HCT116 (cell line): ENCODE measurements around the gene COL20A1. TPM values are rescaled to one million over a fixed set of nuclear protein-coding genes. Genes with fewer than 3 reads are reported as not detected.

ENCODE experiments used
- ATAC-seq: fragments of 200-7000 bp; cut with Tn5 transposase; 2 replicates; pipeline ENCODE4 v1.9.1; 2020; ENCODE audit warnings: mild to moderate bottlenecking, moderate library complexity
- BruUV-seq: library from RNA; stranded (reverse); fragments of 400-500 nt; replicated peaks from 2 replicates; lab custom pipeline; 2021; lab: Mats Ljungman, UMichigan
- CTCF ChIA-PET: fragments of 300-600 bp; sonication (Branson Sonifier 250); formaldehyde crosslinking; loops from one replicate; lab custom pipeline; 2021; ENCODE audit warnings: antibody characterized with exemption; lab: Charles Lee
- POLR2A ChIA-PET: fragments of 300-600, 350-600 bp; sonication (Branson Sonifier 250); formaldehyde crosslinking; loops from one replicate; lab custom pipeline; 2021; ENCODE audit warnings: antibody characterized with exemption; lab: Charles Lee
- RAD21 ChIA-PET, 2 experiments: fragments of 300-600 bp; sonication (Branson Sonifier 250); formaldehyde crosslinking; loops; one replicate each; lab custom pipeline; 2023; ENCODE audit warnings: low total read pairs in 2 of 2; ENCODE audit not compliant: uncharacterized antibody in 2 of 2, unreplicated experiment in 2 of 2, low non-redundant PET in 1 of 2; lab: Charles Lee
- DNase-seq: peaks from one replicate; pipeline ENCODE4 v3.0.0-alpha.2; 2010; ENCODE audit warnings: low read depth, low spot score
- H2AFZ ChIP-seq: fragments of 200-600 bp; shearing (Covaris generic), sonication (generic); 2 replicates; pipeline ENCODE4 v1.6.1; 2017; ENCODE audit warnings: low read depth, mixed run types, mixed read lengths, antibody characterized with exemption, low read length; ENCODE audit not compliant: poor library complexity, severe bottlenecking
- H3K27ac ChIP-seq: 2 replicates; pipeline ENCODE4 v1.5.1; 2012; ENCODE audit warnings: low read depth, low read length
- H3K27me3 ChIP-seq: fragments of 200-600 bp; sonication (generic); 2 replicates; pipeline ENCODE4 v1.6.1; 2016; ENCODE audit warnings: mixed run types, low read length, mixed read lengths; ENCODE audit not compliant: insufficient read depth
- H3K36me3 ChIP-seq, 2 experiments: fragments of 200-500 bp in 1 of 2; fragments of 200-600 bp in 1 of 2; sonication (Bioruptor generic) in 1 of 2; sonication (generic) in 1 of 2; 2 replicates each; pipeline versions ENCODE4 v1.5.1 to v1.6.1; 2014 to 2016; ENCODE audit warnings: low read length in 2 of 2, inconsistent platforms in 1 of 2, mixed read lengths in 1 of 2, mixed run types in 1 of 2; ENCODE audit not compliant: insufficient read depth in 2 of 2, control insufficient read depth in 1 of 2
- H3K4me1 ChIP-seq, 2 experiments: fragments of 200-600 bp in 1 of 2; sonication (generic) in 1 of 2; 2 replicates each; pipeline versions ENCODE4 v1.5.1 to v1.6.1; 2012 to 2017; ENCODE audit warnings: low read length in 2 of 2, inconsistent platforms in 1 of 2, mild to moderate bottlenecking in 1 of 2, mixed read lengths in 1 of 2, mixed run types in 1 of 2, moderate library complexity in 1 of 2; ENCODE audit not compliant: insufficient read depth in 2 of 2, control insufficient read depth in 1 of 2
- H3K4me2 ChIP-seq: fragments of 200-600 bp; sonication (generic); 2 replicates; pipeline ENCODE4 v1.6.1; 2017; ENCODE audit warnings: mixed run types, low read length, mixed read lengths
- H3K4me3 ChIP-seq, 2 experiments: fragments of 200-600 bp in 1 of 2; sonication (generic) in 1 of 2; replicated peaks in 1 of 2; 2 replicates each; pipeline ENCODE4 v1.5.1; 2011 to 2016; ENCODE audit warnings: low read length in 2 of 2, control low read depth in 1 of 2, low read depth in 1 of 2, mild to moderate bottlenecking in 1 of 2, mixed read lengths in 1 of 2, mixed run types in 1 of 2
- H3K79me2 ChIP-seq: fragments of 200-600 bp; sonication (generic); 2 replicates; pipeline ENCODE4 v1.6.1; 2017; ENCODE audit warnings: mild to moderate bottlenecking, mixed run types, low read length, moderate library complexity, mixed read lengths; ENCODE audit not compliant: insufficient read depth
- H3K9ac ChIP-seq: fragments of 200-600 bp; sonication (generic); 2 replicates; pipeline ENCODE4 v1.6.1; 2016; ENCODE audit warnings: low read length, mixed read lengths
- H3K9me2 ChIP-seq: fragments of 200-600 bp; sonication (generic), shearing (Covaris generic); 2 replicates; pipeline ENCODE4 v1.6.1; 2017; ENCODE audit warnings: mixed run types, mild to moderate bottlenecking, moderate library complexity; ENCODE audit not compliant: insufficient read depth
- H3K9me3 ChIP-seq, 2 experiments: fragments of 200-500 bp in 1 of 2; fragments of 200-600 bp in 1 of 2; sonication (Bioruptor generic) in 1 of 2; sonication (generic) in 1 of 2; 2 replicates each; pipeline ENCODE4 v1.6.1; 2014 to 2017; ENCODE audit warnings: low read length in 2 of 2, mixed read lengths in 2 of 2, inconsistent platforms in 1 of 2, low read depth in 1 of 2, mild to moderate bottlenecking in 1 of 2, mixed run types in 1 of 2, moderate library complexity in 1 of 2; ENCODE audit not compliant: control insufficient read depth in 1 of 2, insufficient read depth in 1 of 2
- H4K20me1 ChIP-seq: fragments of 200-600 bp; sonication (generic), shearing (Covaris generic); 2 replicates; pipeline ENCODE4 v1.6.1; 2017; ENCODE audit warnings: mixed run types, mild to moderate bottlenecking, moderate library complexity; ENCODE audit not compliant: insufficient read depth
- ATF3 ChIP-seq: IDR thresholded peaks from 2 replicates; pipeline ENCODE4 v1.6.1; 2012
- CEBPB ChIP-seq: IDR thresholded peaks from 2 replicates; pipeline ENCODE4 v1.6.1; 2012; ENCODE audit warnings: low read depth
- EGR1 ChIP-seq: IDR thresholded peaks from 2 replicates; pipeline ENCODE4 v1.6.1; 2012; ENCODE audit warnings: low read depth
- ELF1 ChIP-seq: IDR thresholded peaks from 2 replicates; pipeline ENCODE4 v1.6.1; 2012; ENCODE audit warnings: low read depth, borderline replicate concordance
- EZH2 ChIP-seq: fragments of 200-600 bp; sonication (generic); IDR thresholded peaks from 2 replicates; pipeline ENCODE4 v1.6.1; 2017; ENCODE audit warnings: antibody characterized with exemption, mixed run types
- EZH2phosphoT487 ChIP-seq: fragments of 200-600 bp; IDR thresholded peaks from 2 replicates; pipeline ENCODE4 v1.6.1; 2018; ENCODE audit warnings: antibody characterized with exemption, borderline replicate concordance
- FOSL1 ChIP-seq: IDR thresholded peaks from 2 replicates; pipeline ENCODE4 v1.6.1; 2012; ENCODE audit warnings: low read depth
- JUND ChIP-seq: IDR thresholded peaks from 2 replicates; pipeline ENCODE4 v1.6.1; 2012
- MAX ChIP-seq: IDR thresholded peaks from 2 replicates; pipeline ENCODE4 v1.6.1; 2012
- POLR2A ChIP-seq: IDR thresholded peaks from 2 replicates; pipeline ENCODE4 v1.7.0; 2011; ENCODE audit warnings: borderline replicate concordance; ENCODE audit not compliant: insufficient read depth, insufficient read length; ENCODE audit errors: extremely low read depth
- RAD21 ChIP-seq: IDR thresholded peaks from 2 replicates; pipeline ENCODE4 v1.6.1; 2012; ENCODE audit warnings: low read depth, mild to moderate bottlenecking
- SP1 ChIP-seq: IDR thresholded peaks from 2 replicates; pipeline ENCODE4 v1.6.1; 2012; ENCODE audit warnings: low read depth
- SRF ChIP-seq: IDR thresholded peaks from 2 replicates; pipeline ENCODE4 v1.6.1; 2012; ENCODE audit warnings: low read depth
- TCF7L2 ChIP-seq: IDR thresholded peaks from 2 replicates; pipeline ENCODE4 v1.7.0; 2011; ENCODE audit warnings: borderline replicate concordance, inconsistent platforms; ENCODE audit not compliant: insufficient read depth, insufficient read length; ENCODE audit errors: extremely low read depth
- YY1 ChIP-seq: IDR thresholded peaks from 2 replicates; pipeline ENCODE4 v1.6.1; 2011; ENCODE audit warnings: low read length, low read depth, moderate library complexity, mild to moderate bottlenecking; ENCODE audit not compliant: insufficient replicate concordance; ENCODE audit errors: extremely low read depth
- intact Hi-C: fragments of 100-400 bp; cut with micrococcal nuclease; formaldehyde crosslinking; loops from 2 replicates; pipeline ENCODE4 v1.10.0; 2022
- total RNA-seq: library from RNA; stranded (reverse); gene quantifications from one replicate; pipeline ENCODE4 v1.2.1, GENCODE V29; 2021; ENCODE audit not compliant: unreplicated experiment
- TF ChIP-seq, protein P1 (sequence below): IDR thresholded peaks from 2 replicates; pipeline ENCODE4 v1.6.1; 2011; ENCODE audit warnings: mild to moderate bottlenecking, low read length, moderate library complexity; ENCODE audit not compliant: insufficient replicate concordance; ENCODE audit errors: extremely low read depth
- TF ChIP-seq, protein P2 (sequence below): IDR thresholded peaks from 2 replicates; pipeline ENCODE4 v1.6.1; 2012; ENCODE audit warnings: low read depth

Gene COL20A1
- total RNA-seq, 1 experiment from 2014 or later, result 0.34 TPM

- TF ChIP-seq FOSL1, result no peak
- no peak for TF ChIP-seq RAD21
- TF ChIP-seq YY1, result no peak
- no peak for TF ChIP-seq EGR1
These were observed 68.8 kb downstream of the COL20A1 start (continued) for GRCh38 chr20:63361519-63362435.

DNA sequence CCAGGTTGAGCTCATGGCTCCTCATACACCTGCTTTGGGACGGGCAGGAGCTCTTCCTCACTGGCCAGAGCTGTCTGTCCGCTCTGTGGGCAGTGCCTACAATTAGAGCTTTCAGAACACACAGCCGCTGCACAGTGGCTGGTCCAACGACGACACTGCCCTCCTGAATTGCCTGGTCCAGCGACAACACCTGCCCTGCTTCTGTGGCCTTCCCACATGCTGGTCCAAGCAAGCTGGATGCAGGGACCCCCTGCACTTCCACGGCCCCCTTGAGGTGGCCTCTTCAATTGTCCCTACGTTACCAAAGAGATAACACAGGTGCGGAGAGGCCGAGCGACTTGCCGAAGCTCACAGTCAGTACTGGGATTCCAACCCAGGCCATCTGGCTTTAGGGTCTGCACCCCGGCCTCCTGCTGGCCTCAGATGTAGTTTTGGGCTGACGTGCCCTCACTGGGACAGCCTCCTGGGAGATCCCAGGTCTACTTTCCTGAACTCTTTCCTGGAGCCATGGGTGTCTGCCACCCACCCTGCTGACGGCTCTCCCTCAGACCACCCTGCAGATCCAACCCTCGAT is 69.5 kb downstream of the COL20A1 start:
- BruUV-seq, result no TSS peak
- intact Hi-C loops, result no loop called here
- no peak overlapping the region for H2AFZ ChIP-seq
- ChIA-PET RAD21 (no interaction called here), POLR2A (no interaction called here), CTCF (interaction anchor here (0.9 kb wide), 1 partner anchor 138 kb away, joined by 3 read pairs; no protein-coding TSS in a partner anchor)
- H3K27ac ChIP-seq, result no peak overlapping the region
- H4K20me1 ChIP-seq, result no peaks in the 10 kb centered on the region
- no peak overlapping the region for H3K9ac ChIP-seq
- no peaks in the 10 kb centered on the region for H3K27me3 ChIP-seq
- no peak for ATAC-seq
- H3K79me2 ChIP-seq, result no peaks in the 10 kb centered on the region
- no peaks in the 10 kb centered on the region for H3K4me1 ChIP-seq
- no peak overlapping the region for H3K4me3 ChIP-seq
- H3K9me3 ChIP-seq, result no peaks in the 10 kb centered on the region
- DNase-seq, result no peak
- H3K9me2 ChIP-seq, result no peaks in the 10 kb centered on the region
- no peak overlapping the region for H3K4me2 ChIP-seq
- no peaks in the 10 kb centered on the region for H3K36me3 ChIP-seq
- TF ChIP-seq EZH2 (no peak), SRF (no peak), SP1 (no peak), RAD21 (no peak), EGR1 (no peak), CEBPB (no peak), EZH2phosphoT487 (no peak), MAX (no peak), ELF1 (no peak), JUND (no peak), POLR2A (no peak), ATF3 (no peak), TCF7L2 (no peak)
- TF ChIP-seq, protein P1, sequence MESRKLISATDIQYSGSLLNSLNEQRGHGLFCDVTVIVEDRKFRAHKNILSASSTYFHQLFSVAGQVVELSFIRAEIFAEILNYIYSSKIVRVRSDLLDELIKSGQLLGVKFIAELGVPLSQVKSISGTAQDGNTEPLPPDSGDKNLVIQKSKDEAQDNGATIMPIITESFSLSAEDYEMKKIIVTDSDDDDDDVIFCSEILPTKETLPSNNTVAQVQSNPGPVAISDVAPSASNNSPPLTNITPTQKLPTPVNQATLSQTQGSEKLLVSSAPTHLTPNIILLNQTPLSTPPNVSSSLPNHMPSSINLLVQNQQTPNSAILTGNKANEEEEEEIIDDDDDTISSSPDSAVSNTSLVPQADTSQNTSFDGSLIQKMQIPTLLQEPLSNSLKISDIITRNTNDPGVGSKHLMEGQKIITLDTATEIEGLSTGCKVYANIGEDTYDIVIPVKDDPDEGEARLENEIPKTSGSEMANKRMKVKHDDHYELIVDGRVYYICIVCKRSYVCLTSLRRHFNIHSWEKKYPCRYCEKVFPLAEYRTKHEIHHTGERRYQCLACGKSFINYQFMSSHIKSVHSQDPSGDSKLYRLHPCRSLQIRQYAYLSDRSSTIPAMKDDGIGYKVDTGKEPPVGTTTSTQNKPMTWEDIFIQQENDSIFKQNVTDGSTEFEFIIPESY, result no peak
- TF ChIP-seq, protein P2, sequence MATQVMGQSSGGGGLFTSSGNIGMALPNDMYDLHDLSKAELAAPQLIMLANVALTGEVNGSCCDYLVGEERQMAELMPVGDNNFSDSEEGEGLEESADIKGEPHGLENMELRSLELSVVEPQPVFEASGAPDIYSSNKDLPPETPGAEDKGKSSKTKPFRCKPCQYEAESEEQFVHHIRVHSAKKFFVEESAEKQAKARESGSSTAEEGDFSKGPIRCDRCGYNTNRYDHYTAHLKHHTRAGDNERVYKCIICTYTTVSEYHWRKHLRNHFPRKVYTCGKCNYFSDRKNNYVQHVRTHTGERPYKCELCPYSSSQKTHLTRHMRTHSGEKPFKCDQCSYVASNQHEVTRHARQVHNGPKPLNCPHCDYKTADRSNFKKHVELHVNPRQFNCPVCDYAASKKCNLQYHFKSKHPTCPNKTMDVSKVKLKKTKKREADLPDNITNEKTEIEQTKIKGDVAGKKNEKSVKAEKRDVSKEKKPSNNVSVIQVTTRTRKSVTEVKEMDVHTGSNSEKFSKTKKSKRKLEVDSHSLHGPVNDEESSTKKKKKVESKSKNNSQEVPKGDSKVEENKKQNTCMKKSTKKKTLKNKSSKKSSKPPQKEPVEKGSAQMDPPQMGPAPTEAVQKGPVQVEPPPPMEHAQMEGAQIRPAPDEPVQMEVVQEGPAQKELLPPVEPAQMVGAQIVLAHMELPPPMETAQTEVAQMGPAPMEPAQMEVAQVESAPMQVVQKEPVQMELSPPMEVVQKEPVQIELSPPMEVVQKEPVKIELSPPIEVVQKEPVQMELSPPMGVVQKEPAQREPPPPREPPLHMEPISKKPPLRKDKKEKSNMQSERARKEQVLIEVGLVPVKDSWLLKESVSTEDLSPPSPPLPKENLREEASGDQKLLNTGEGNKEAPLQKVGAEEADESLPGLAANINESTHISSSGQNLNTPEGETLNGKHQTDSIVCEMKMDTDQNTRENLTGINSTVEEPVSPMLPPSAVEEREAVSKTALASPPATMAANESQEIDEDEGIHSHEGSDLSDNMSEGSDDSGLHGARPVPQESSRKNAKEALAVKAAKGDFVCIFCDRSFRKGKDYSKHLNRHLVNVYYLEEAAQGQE, result no peak
